ENCODE data around the gene BORCS6. TPM values are rescaled to one million over a fixed set of nuclear protein-coding genes. Genes with fewer than 3 reads are reported as not detected.

The BORCS6 gene
- total and polyA plus RNA-seq, 2 of the 4 experiments (the other 2 are of a cell fraction), result 2.7 to 3.3 TPM

GRCh38 chr17:8164815-8165131, 25.2 kb downstream of the BORCS6 start:
- ATAC-seq (ENCODE audit: low read depth), result no peak
- no peak overlapping the region for H3K4me2 ChIP-seq (ENCODE audit: low read depth, low read length)
- H3K27ac ChIP-seq (ENCODE audit: insufficient read depth, low read length), result no peak overlapping the region
- no peak overlapping the region for H4K5ac ChIP-seq (ENCODE audit: low read depth, low read length)
- H3K4me1 ChIP-seq (ENCODE audit: control insufficient read depth, insufficient read depth, low read length), result peaks cover 26% of the 10 kb centered on the region
- H3K9ac ChIP-seq (ENCODE audit: low read depth, low read length), result no peak overlapping the region
- H3K14ac ChIP-seq (replicated peaks; ENCODE audit: low read depth, low read length), result no peak overlapping the region
- H3K27me3 ChIP-seq (ENCODE audit: control insufficient read depth, insufficient read depth, low read length), result no peaks in the 10 kb centered on the region
- H4K20me1 ChIP-seq (ENCODE audit: insufficient read depth, low read length), result peaks cover 11% of the 10 kb centered on the region
- no peak for DNase-seq
- peaks cover 21 to 29% of the 10 kb centered on the region in 2 experiments for H3K79me1 ChIP-seq (ENCODE audit: low read depth in 1 of 2, low read length in 2 of 2)
- POLR2A ChIA-PET (ENCODE audit: unreplicated experiment), result no interaction called here
- H2BK15ac ChIP-seq (ENCODE audit: low read depth, low read length), result no peak overlapping the region
- H3K56ac ChIP-seq (ENCODE audit: extremely low read depth, insufficient read depth, low read length), result no peak overlapping the region
- no peak overlapping the region for H3K4me3 ChIP-seq (ENCODE audit: insufficient read depth, low read depth, low read length)
- dilution Hi-C loops (cut with HindIII; ENCODE audit: low sequenced_read_pairs, unreplicated experiment), result no loop called here
- peak overlapping the region; percentile 59 for H2AFZ ChIP-seq (replicated peaks; ENCODE audit: low read length, poor library complexity)
- H3K23ac ChIP-seq (ENCODE audit: low read depth, low read length), result peak overlapping the region; percentile 36; the same call in 1 of the 2 replicates
- no peak overlapping the region for H2AK5ac ChIP-seq (ENCODE audit: low read depth, low read length)
- intact Hi-C loops (cut with micrococcal nuclease), result no loop called here
- peak overlapping the region; percentile 8; the same call in 1 of the 2 replicates for H2BK120ac ChIP-seq (ENCODE audit: low read depth, low read length)
- no peak overlapping the region for H2BK5ac ChIP-seq (ENCODE audit: low read depth, low read length, poor library complexity, severe bottlenecking)
- CTCF ChIA-PET, result no interaction called here
- H2AK9ac ChIP-seq (replicated peaks; ENCODE audit: low read depth, low read length, poor library complexity), result no peak overlapping the region
- H4K91ac ChIP-seq (ENCODE audit: insufficient read depth, low read depth, low read length), result no peak overlapping the region
- peaks cover 8% of the 10 kb centered on the region for H3K36me3 ChIP-seq (ENCODE audit: control insufficient read depth, insufficient read depth, low read length)
- TF ChIP-seq CEBPB (IDR thresholded peaks at IDR 0.05; ENCODE audit: low read depth, low read length), result no peak
- no peak for TF ChIP-seq NFE2L2 (IDR thresholded peaks at IDR 0.05; ENCODE audit: low read depth, low read length)
- TF ChIP-seq BHLHE40 (IDR thresholded peaks at IDR 0.05; ENCODE audit: low read depth, low read length), result no peak
- TF ChIP-seq FOS (IDR thresholded peaks at IDR 0.05; ENCODE audit: low read depth, low read length), result no peak
- TF ChIP-seq, protein P1, sequence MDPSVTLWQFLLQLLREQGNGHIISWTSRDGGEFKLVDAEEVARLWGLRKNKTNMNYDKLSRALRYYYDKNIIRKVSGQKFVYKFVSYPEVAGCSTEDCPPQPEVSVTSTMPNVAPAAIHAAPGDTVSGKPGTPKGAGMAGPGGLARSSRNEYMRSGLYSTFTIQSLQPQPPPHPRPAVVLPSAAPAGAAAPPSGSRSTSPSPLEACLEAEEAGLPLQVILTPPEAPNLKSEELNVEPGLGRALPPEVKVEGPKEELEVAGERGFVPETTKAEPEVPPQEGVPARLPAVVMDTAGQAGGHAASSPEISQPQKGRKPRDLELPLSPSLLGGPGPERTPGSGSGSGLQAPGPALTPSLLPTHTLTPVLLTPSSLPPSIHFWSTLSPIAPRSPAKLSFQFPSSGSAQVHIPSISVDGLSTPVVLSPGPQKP (IDR thresholded peaks at IDR 0.05; ENCODE audit: borderline replicate concordance, low read depth, low read length), result no peak
- no peak for TF ChIP-seq CTCF (conservative IDR thresholded peaks at IDR 0.05; ENCODE audit: low read depth, low read length)
- TF ChIP-seq SMC3 (IDR thresholded peaks at IDR 0.05; ENCODE audit: low read depth, low read length), result no peak
- H4K8ac ChIP-seq (ENCODE audit: low read depth in 2 of 2, low read length in 2 of 2), result peak overlapping the region in 1 of 2 experiments; percentile 93; a peak in 1 of 4 replicates
- H3K4ac ChIP-seq (ENCODE audit: low read depth, low read length), result 0 out of 2 replicates have a peak overlapping the region, but pooled peaks have one; percentile 12
- H3K9me3 ChIP-seq (ENCODE audit: control insufficient read depth, insufficient read depth, low read length), result no peaks in the 10 kb centered on the region
- in situ Hi-C loops (cut with MboI; ENCODE audit: low sequenced_read_pairs), result loop anchor here (25.0 kb wide), 1 partner anchor 927 kb away; the partner anchor contains the start of genes DVL2, GABARAP and PHF23
- 80% methylated on average over 1 of the region's 6 CpGs; no CpG with 5 or more reads in 1 of the 2 experiments for WGBS, 2 experiments (ENCODE audit: extremely low coverage in 2 of 2, insufficient read length in 1 of 2)
- no TSS peak for BruUV-seq (replicated peaks)
- no peak overlapping the region for H2BK20ac ChIP-seq (ENCODE audit: low read depth, low read length)
- H3K18ac ChIP-seq (ENCODE audit: low read depth, low read length), result no peak overlapping the region
- H3K9me1 ChIP-seq (ENCODE audit: insufficient read depth, low read length), result peaks cover 7% of the 10 kb centered on the region

Measured in IMR-90 (cell line).